Subcutaneous adipose tissue (tissue), 4 donors: ENCODE results near the gene DDX49. TPM values are rescaled to one million over a fixed set of nuclear protein-coding genes. Genes with fewer than 3 reads are reported as not detected.

Experiments used
- CTCF ChIP-seq: fragments of 450-650 bp; IDR thresholded peaks from one replicate; pipeline ENCODE4 v1.5.1; 2016; ENCODE audit warnings: low read depth, mild to moderate bottlenecking, control low read depth, antibody characterized with exemption, moderate library complexity
- total RNA-seq, 4 donors: library from RNA; depleted of rRNA; stranded (reverse); fragments of >200 nt; gene quantifications; one replicate each; pipeline ENCODE4 v1.1.0, GENCODE V29; 2016

Gene DDX49
- total RNA-seq, 4 donors from 2014 or later = 17.0 to 38.2 (median 28.9) TPM

DNA sequence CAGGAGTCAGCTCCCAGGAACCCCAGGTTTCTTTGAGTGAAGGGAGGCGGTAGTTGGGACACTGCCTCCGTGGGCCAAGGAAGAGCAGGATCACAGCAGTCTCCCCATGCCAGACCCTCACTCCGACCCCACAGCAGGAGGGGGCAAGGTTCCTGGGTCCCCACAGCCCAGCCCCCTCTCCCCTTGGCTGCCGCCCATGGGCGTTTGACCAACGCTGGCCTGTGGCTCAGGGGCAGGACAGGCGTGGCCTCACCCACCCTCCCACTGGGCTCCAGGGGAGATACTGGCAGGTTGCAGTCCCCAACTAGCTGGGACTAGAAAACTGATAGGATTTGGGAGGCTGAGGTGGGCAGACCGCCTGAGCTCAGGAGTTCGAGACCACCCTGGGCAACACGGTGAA lies 9.5 kb upstream of the DDX49 start:
- TF ChIP-seq CTCF = no peak

DNA sequence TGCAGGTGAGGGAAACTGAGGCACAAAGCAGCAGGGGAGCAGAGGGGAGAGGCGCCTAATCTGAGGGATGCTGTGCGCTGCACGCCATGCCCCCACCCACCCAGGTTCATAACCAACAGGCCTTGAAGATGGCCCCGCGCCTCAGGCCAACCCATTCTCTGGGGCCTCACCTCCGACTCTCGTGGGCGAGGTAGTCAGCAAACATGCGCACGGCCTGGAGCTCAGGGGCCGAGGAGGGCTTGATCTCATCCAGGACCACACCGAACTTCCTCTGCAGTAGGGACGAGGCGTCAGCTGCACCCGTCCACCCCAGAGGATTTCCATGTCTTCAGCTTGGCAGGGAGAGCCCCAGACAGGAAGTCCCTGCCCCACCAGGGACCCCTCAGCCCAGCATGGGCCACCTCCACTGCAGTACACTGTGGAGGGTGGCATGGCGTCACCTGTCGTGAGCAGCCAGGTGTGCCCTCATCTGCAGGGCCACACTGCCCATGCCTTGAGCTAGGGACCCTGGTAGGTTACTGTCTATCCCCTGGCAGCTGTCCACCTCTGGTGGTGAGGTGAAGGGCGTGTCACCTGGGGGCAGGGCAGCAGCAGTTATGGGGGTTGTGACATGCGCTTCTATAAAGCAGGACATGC lies 8.6 kb upstream of the DDX49 start:
- no peak for TF ChIP-seq CTCF

DNA sequence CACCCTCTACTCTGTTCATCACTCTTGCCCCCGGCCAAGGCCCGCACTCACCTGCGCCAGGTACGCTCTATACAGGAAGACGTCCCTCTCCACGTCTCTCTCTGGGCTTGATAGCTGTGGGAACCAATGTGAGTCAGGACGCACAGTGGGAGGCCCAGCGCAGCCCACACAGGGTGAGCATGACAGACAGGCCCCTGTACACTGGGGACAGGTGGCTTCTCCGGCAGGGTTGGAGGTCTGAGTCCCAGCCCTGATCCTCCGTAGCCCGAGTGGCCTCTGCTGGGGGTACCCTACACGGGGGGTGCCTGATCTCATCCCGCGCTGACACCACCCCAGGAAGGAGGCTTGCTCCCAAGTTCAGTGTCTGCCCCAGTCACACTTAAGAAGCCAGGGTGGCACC lies 6.6 kb upstream of the DDX49 start:
- TF ChIP-seq CTCF = no peak

GRCh38 chr19:18913466-18913865 lies 6.0 kb upstream of the DDX49 start:
- no peak for TF ChIP-seq CTCF

DNA sequence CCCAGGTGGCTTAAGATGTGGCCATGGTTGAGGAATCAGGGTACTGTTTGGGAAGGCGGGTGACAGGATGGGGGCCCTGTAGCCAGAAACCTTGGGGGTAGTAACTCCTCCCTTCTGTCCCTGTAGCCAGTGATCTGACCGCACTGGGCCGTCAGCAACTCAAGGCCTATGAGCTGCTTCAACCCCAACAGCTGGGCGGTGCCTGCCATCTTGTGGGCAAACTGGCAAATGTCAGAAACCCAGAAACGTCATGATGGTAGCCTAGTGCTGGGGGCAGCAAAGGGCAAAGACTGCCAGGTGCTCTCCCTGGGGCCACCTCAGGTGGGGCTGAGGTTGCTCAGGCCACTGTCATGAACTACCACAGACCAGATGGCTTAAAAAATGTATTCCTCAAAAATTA lies 3.9 kb upstream of the DDX49 start:
- TF ChIP-seq CTCF = no peak

DNA sequence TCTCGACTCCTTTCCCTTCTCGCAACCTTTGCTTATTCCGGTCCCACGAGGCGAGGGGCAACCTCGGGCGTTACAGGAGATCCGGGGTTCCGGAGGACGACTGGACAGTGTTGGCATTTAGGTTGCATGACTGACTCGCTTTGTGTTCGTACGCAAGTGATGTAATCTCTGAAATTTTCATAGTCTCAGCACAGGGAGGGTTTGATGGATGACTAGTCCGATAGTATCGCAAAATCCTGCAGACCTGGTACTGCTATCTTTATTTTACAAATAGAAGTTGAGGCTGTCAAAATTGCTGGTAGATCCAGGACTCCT lies 342 bp downstream of the DDX49 start:
- TF ChIP-seq CTCF = no peak

DNA sequence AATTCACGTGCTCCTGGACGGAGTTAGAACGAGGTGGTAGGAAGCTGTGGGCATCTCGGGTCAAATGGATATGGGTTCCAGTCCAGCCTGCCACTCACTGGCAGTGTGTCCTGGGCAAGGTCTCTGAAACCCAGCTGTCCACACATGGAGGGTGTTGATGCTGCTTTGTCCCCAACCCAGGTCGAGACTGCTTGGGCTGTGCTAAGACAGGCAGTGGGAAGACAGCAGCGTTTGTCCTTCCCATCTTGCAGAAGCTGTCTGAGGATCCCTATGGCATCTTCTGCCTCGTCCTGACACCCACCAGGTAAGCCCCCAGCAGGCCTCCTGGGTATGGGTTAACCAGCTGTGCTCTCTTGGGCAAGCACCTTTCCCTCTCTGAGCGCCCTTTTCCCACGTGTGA lies 885 bp downstream of the DDX49 start:
- no peak for TF ChIP-seq CTCF

- no peak for TF ChIP-seq CTCF
These were observed 2.1 kb downstream of the DDX49 start for GRCh38 chr19:18921593-18921992.
